Measurements from ENCODE around the gene PBXIP1.

Gene PBXIP1

GRCh38 chr1:154935749-154936554 is 19.9 kb downstream of the PBXIP1 start:
- no peaks in the 10 kb centered on the region for H3K27me3 ChIP-seq (ENCODE audit: control insufficient read depth in 1 of 2, insufficient read depth in 1 of 2, low read length in 2 of 2)
- peak overlapping the region in 1 of 2 experiments; percentile 98 for H2BK12ac ChIP-seq (ENCODE audit: low read length in 2 of 2)
- peaks cover 10% of the 10 kb centered on the region for H3K4me1 ChIP-seq (ENCODE audit: control insufficient read depth, insufficient read depth, low read depth, low read length)
- peak overlapping the region; percentile 99 for H3K27ac ChIP-seq (ENCODE audit: low read length, poor library complexity, severe bottlenecking)
- DNase-seq, result no peak
- H3K14ac ChIP-seq (ENCODE audit: low read length in 2 of 2), result peak overlapping the region in 1 of 2 experiments; percentile 96
- WGBS, result 57% methylated on average over 26 of the region's 27 CpGs
- H3K79me1 ChIP-seq (replicated peaks; ENCODE audit: low read length, poor library complexity, severe bottlenecking), result peaks cover 18% of the 10 kb centered on the region
- no peak overlapping the region for H3K23ac ChIP-seq (ENCODE audit: low read length in 2 of 2)
- H2AFZ ChIP-seq (ENCODE audit: low read depth, low read length), result peak overlapping the region; percentile 95
- H3K9ac ChIP-seq (ENCODE audit: low read length), result peak overlapping the region; percentile 100
- H3K18ac ChIP-seq (ENCODE audit: low read depth in 1 of 2, low read length in 2 of 2), result peak overlapping the region; percentile 90 to 98
- H3K4me3 ChIP-seq (ENCODE audit: insufficient read depth in 1 of 2, low read depth in 1 of 2, low read length in 2 of 2), result peak overlapping the region; percentile 81 to 100
- H2BK5ac ChIP-seq (ENCODE audit: low read depth, low read length, poor library complexity, severe bottlenecking), result no peak overlapping the region
- no peaks in the 10 kb centered on the region for H3K9me3 ChIP-seq (ENCODE audit: control insufficient read depth, low read length)
- H3K4me2 ChIP-seq (ENCODE audit: low read length, poor library complexity, severe bottlenecking), result peak overlapping the region; percentile 87
- H3K36me3 ChIP-seq (ENCODE audit: control insufficient read depth in 1 of 2, insufficient read depth in 2 of 2, low read depth in 1 of 2, low read length in 2 of 2), result peaks cover 4 to 13% of the 10 kb centered on the region in 2 experiments
- H4K8ac ChIP-seq (ENCODE audit: low read length), result peak overlapping the region; percentile 98
- H2BK120ac ChIP-seq (ENCODE audit: low read depth, low read length), result no peak overlapping the region
- peak overlapping the region; percentile 57 for H2AK5ac ChIP-seq (ENCODE audit: low read length, severe bottlenecking)
- peak overlapping the region; percentile 20 for H2BK15ac ChIP-seq (ENCODE audit: low read depth, poor library complexity, severe bottlenecking)
- peak overlapping the region; percentile 99 for H4K91ac ChIP-seq (ENCODE audit: low read length)
- peak overlapping the region; percentile 9 to 89 for H3K4ac ChIP-seq (ENCODE audit: low read depth in 1 of 2, low read length in 2 of 2)

GRCh38 chr1:154934358-154934948 is 21.4 kb downstream of the PBXIP1 start:
- H3K4me3 ChIP-seq (ENCODE audit: insufficient read depth in 1 of 2, low read depth in 1 of 2, low read length in 2 of 2), result no peak overlapping the region
- 97% methylated on average over 4 of the region's 5 CpGs for WGBS
- no peak overlapping the region for H4K91ac ChIP-seq (ENCODE audit: low read length)
- H2AFZ ChIP-seq (ENCODE audit: low read depth, low read length), result no peak overlapping the region
- H3K14ac ChIP-seq (ENCODE audit: low read length in 2 of 2), result no peak overlapping the region
- peaks cover 7% of the 10 kb centered on the region for H3K4me1 ChIP-seq (ENCODE audit: control insufficient read depth, insufficient read depth, low read depth, low read length)
- H2BK12ac ChIP-seq (ENCODE audit: low read length in 2 of 2), result no peak overlapping the region
- H3K4ac ChIP-seq (ENCODE audit: low read depth in 1 of 2, low read length in 2 of 2), result no peak overlapping the region
- no peak overlapping the region for H3K4me2 ChIP-seq (ENCODE audit: low read length, poor library complexity, severe bottlenecking)
- H3K9me3 ChIP-seq (ENCODE audit: control insufficient read depth, low read length), result no peaks in the 10 kb centered on the region
- H3K9ac ChIP-seq (ENCODE audit: low read length), result no peak overlapping the region
- H2BK120ac ChIP-seq (ENCODE audit: low read depth, low read length), result no peak overlapping the region
- H3K23ac ChIP-seq (ENCODE audit: low read length in 2 of 2), result no peak overlapping the region
- H2BK5ac ChIP-seq (ENCODE audit: low read depth, low read length, poor library complexity, severe bottlenecking), result no peak overlapping the region
- no peak overlapping the region for H2AK5ac ChIP-seq (ENCODE audit: low read length, severe bottlenecking)
- no peak overlapping the region for H3K27ac ChIP-seq (ENCODE audit: low read length, poor library complexity, severe bottlenecking)
- H3K27me3 ChIP-seq (ENCODE audit: control insufficient read depth in 1 of 2, insufficient read depth in 1 of 2, low read length in 2 of 2), result no peaks in the 10 kb centered on the region
- no peak overlapping the region for H4K8ac ChIP-seq (ENCODE audit: low read length)
- DNase-seq, result no peak
- peaks cover 4 to 21% of the 10 kb centered on the region in 2 experiments for H3K36me3 ChIP-seq (ENCODE audit: control insufficient read depth in 1 of 2, insufficient read depth in 2 of 2, low read depth in 1 of 2, low read length in 2 of 2)
- peaks cover 18% of the 10 kb centered on the region for H3K79me1 ChIP-seq (replicated peaks; ENCODE audit: low read length, poor library complexity, severe bottlenecking)
- no peak overlapping the region for H2BK15ac ChIP-seq (ENCODE audit: low read depth, poor library complexity, severe bottlenecking)
- no peak overlapping the region for H3K18ac ChIP-seq (ENCODE audit: low read depth in 1 of 2, low read length in 2 of 2)

GRCh38 chr1:154931940-154932487 is 23.9 kb downstream of the PBXIP1 start:
- no peak overlapping the region for H2BK15ac ChIP-seq (ENCODE audit: low read depth, poor library complexity, severe bottlenecking)
- no peak overlapping the region for H3K4me2 ChIP-seq (ENCODE audit: low read length, poor library complexity, severe bottlenecking)
- DNase-seq, result no peak
- H3K27ac ChIP-seq (ENCODE audit: low read length, poor library complexity, severe bottlenecking), result no peak overlapping the region
- H3K36me3 ChIP-seq (ENCODE audit: control insufficient read depth in 1 of 2, insufficient read depth in 2 of 2, low read depth in 1 of 2, low read length in 2 of 2), result peaks cover 8 to 40% of the 10 kb centered on the region in 2 experiments
- H3K4ac ChIP-seq (ENCODE audit: low read depth in 1 of 2, low read length in 2 of 2), result no peak overlapping the region
- H3K18ac ChIP-seq (ENCODE audit: low read depth in 1 of 2, low read length in 2 of 2), result no peak overlapping the region
- peaks cover 18% of the 10 kb centered on the region for H3K79me1 ChIP-seq (replicated peaks; ENCODE audit: low read length, poor library complexity, severe bottlenecking)
- H3K14ac ChIP-seq (ENCODE audit: low read length in 2 of 2), result no peak overlapping the region
- H3K23ac ChIP-seq (ENCODE audit: low read length in 2 of 2), result no peak overlapping the region
- 91% methylated on average over 11 of the region's 11 CpGs for WGBS
- H3K9ac ChIP-seq (ENCODE audit: low read length), result no peak overlapping the region
- H2BK12ac ChIP-seq (ENCODE audit: low read length in 2 of 2), result no peak overlapping the region
- no peaks in the 10 kb centered on the region for H3K27me3 ChIP-seq (ENCODE audit: control insufficient read depth in 1 of 2, insufficient read depth in 1 of 2, low read length in 2 of 2)
- H3K4me1 ChIP-seq (ENCODE audit: control insufficient read depth, insufficient read depth, low read depth, low read length), result peaks cover 7% of the 10 kb centered on the region
- H3K9me3 ChIP-seq (ENCODE audit: control insufficient read depth, low read length), result no peaks in the 10 kb centered on the region
- no peak overlapping the region for H2AK5ac ChIP-seq (ENCODE audit: low read length, severe bottlenecking)
- no peak overlapping the region for H4K91ac ChIP-seq (ENCODE audit: low read length)
- H2AFZ ChIP-seq (ENCODE audit: low read depth, low read length), result no peak overlapping the region
- H4K8ac ChIP-seq (ENCODE audit: low read length), result no peak overlapping the region
- no peak overlapping the region for H2BK120ac ChIP-seq (ENCODE audit: low read depth, low read length)
- no peak overlapping the region for H2BK5ac ChIP-seq (ENCODE audit: low read depth, low read length, poor library complexity, severe bottlenecking)
- H3K4me3 ChIP-seq (ENCODE audit: insufficient read depth in 1 of 2, low read depth in 1 of 2, low read length in 2 of 2), result no peak overlapping the region

GRCh38 chr1:154926201-154926600 is 29.7 kb downstream of the PBXIP1 start:
- no peak overlapping the region for H3K27ac ChIP-seq (ENCODE audit: low read length, poor library complexity, severe bottlenecking)
- no peak for DNase-seq
- no peak overlapping the region for H3K23ac ChIP-seq (ENCODE audit: low read length in 2 of 2)
- no peak overlapping the region for H2BK15ac ChIP-seq (ENCODE audit: low read depth, poor library complexity, severe bottlenecking)
- WGBS, result 95% methylated on average over 13 of the region's 13 CpGs
- no peaks in the 10 kb centered on the region for H3K9me3 ChIP-seq (ENCODE audit: control insufficient read depth, low read length)
- H2AK5ac ChIP-seq (ENCODE audit: low read length, severe bottlenecking), result no peak overlapping the region
- no peak overlapping the region for H3K4me2 ChIP-seq (ENCODE audit: low read length, poor library complexity, severe bottlenecking)
- no peak overlapping the region for H2BK5ac ChIP-seq (ENCODE audit: low read depth, low read length, poor library complexity, severe bottlenecking)
- H4K91ac ChIP-seq (ENCODE audit: low read length), result peak overlapping the region; percentile 25
- no peak overlapping the region for H4K8ac ChIP-seq (ENCODE audit: low read length)
- no peaks in the 10 kb centered on the region for H3K79me1 ChIP-seq (replicated peaks; ENCODE audit: low read length, poor library complexity, severe bottlenecking)
- no peak overlapping the region for H3K9ac ChIP-seq (ENCODE audit: low read length)
- H3K4me3 ChIP-seq (ENCODE audit: insufficient read depth in 1 of 2, low read depth in 1 of 2, low read length in 2 of 2), result no peak overlapping the region
- H3K14ac ChIP-seq (ENCODE audit: low read length in 2 of 2), result no peak overlapping the region
- peaks cover 41 to 74% of the 10 kb centered on the region in 2 experiments for H3K36me3 ChIP-seq (ENCODE audit: control insufficient read depth in 1 of 2, insufficient read depth in 2 of 2, low read depth in 1 of 2, low read length in 2 of 2)
- no peak overlapping the region for H2BK120ac ChIP-seq (ENCODE audit: low read depth, low read length)
- H3K18ac ChIP-seq (ENCODE audit: low read depth in 1 of 2, low read length in 2 of 2), result no peak overlapping the region
- H3K4ac ChIP-seq (ENCODE audit: low read depth in 1 of 2, low read length in 2 of 2), result no peak overlapping the region
- no peak overlapping the region for H2AFZ ChIP-seq (ENCODE audit: low read depth, low read length)
- no peak overlapping the region for H2BK12ac ChIP-seq (ENCODE audit: low read length in 2 of 2)
- H3K27me3 ChIP-seq (ENCODE audit: control insufficient read depth in 1 of 2, insufficient read depth in 1 of 2, low read length in 2 of 2), result no peaks in the 10 kb centered on the region
- H3K4me1 ChIP-seq (ENCODE audit: control insufficient read depth, insufficient read depth, low read depth, low read length), result no peaks in the 10 kb centered on the region

Data from mesenchymal stem cell (in vitro differentiated cells and primary cell).